Activated CD4-positive, alpha-beta T cell treated with anti-CD3 and anti-CD28 coated beads, Interleukin-2, amount 10 ng/mL, durations not matched to agents 7 days and 5 days (primary cell): ENCODE results near the gene RMI1. TPM values are rescaled to one million over a fixed set of nuclear protein-coding genes. Genes with fewer than 3 reads are reported as not detected.

Source experiments
- CTCF ChIA-PET: fragments of 350-600 bp; sonication (Branson Sonifier 250); formaldehyde crosslinking; loops from one replicate; lab custom pipeline; 2021; ENCODE audit warnings: antibody characterized with exemption; lab: Charles Lee
- POLR2A ChIA-PET: fragments of 350-600 bp; sonication (Branson Sonifier 250); formaldehyde crosslinking; loops from one replicate; lab custom pipeline; 2021; ENCODE audit warnings: antibody characterized with exemption; lab: Charles Lee
- DNase-seq: peaks from one replicate; pipeline ENCODE4 v3.0.0-alpha.2; 2020
- H3K27ac Mint-ChIP-seq: one replicate; pipeline ENCODE4 v1.8.0; 2021; ENCODE audit warnings: mild to moderate bottlenecking, moderate library complexity, mixed read lengths
- H3K27me3 Mint-ChIP-seq: one replicate; pipeline ENCODE4 v1.8.0; 2021; ENCODE audit warnings: mixed read lengths
- H3K36me3 Mint-ChIP-seq: one replicate; pipeline ENCODE4 v1.8.0; 2021; ENCODE audit warnings: low read depth, mixed read lengths
- H3K4me1 Mint-ChIP-seq: one replicate; pipeline ENCODE4 v1.8.0; 2021; ENCODE audit warnings: mixed read lengths
- H3K4me3 Mint-ChIP-seq: one replicate; pipeline ENCODE4 v1.8.0; 2021; ENCODE audit warnings: mild to moderate bottlenecking, moderate library complexity, mixed read lengths
- H3K9me3 Mint-ChIP-seq: one replicate; pipeline ENCODE4 v1.8.0; 2021; ENCODE audit warnings: mixed read lengths
- total RNA-seq, 2 experiments: library from RNA; stranded (reverse); gene quantifications; one replicate each; pipeline ENCODE4 v1.2.3, GENCODE V29; 2021

RMI1 gene
- total RNA-seq, 2 experiments from 2014 or later: 21.2 to 27.8 TPM

GRCh38 chr9:83972286-83972685 lies 8.3 kb upstream of the RMI1 start:
- Mint-ChIP-seq H3K4me3 (no peak overlapping the region), H3K27ac (no peak overlapping the region), H3K4me1 (peaks cover 51% of the 10 kb centered on the region), H3K27me3 (no peaks in the 10 kb centered on the region), H3K9me3 (no peaks in the 10 kb centered on the region), H3K36me3 (peaks cover 90% of the 10 kb centered on the region)
- no peak for DNase-seq
- POLR2A ChIA-PET: no interaction called here
- CTCF ChIA-PET: interaction anchor here (0.7 to 1.8 kb wide), 2 partner anchors 11 to 954 kb away, joined by 3 to 4 read pairs; no protein-coding TSS in a partner anchor

- peaks cover 53% of the 10 kb centered on the region for H3K4me1 Mint-ChIP-seq
- H3K4me3 Mint-ChIP-seq: no peak overlapping the region
- peak overlapping the region; percentile 71 for H3K27ac Mint-ChIP-seq
- H3K27me3 Mint-ChIP-seq: no peaks in the 10 kb centered on the region
- H3K36me3 Mint-ChIP-seq: peaks cover 87% of the 10 kb centered on the region
- DNase-seq: no peak
- CTCF ChIA-PET: no interaction called here
- POLR2A ChIA-PET: no interaction called here
- no peaks in the 10 kb centered on the region for H3K9me3 Mint-ChIP-seq
These were observed 5.3 kb upstream of the RMI1 start for GRCh38 chr9:83975300-83975699.

GRCh38 chr9:83976372-83976771 lies 4.2 kb upstream of the RMI1 start:
- Mint-ChIP-seq H3K27me3 (no peaks in the 10 kb centered on the region), H3K4me1 (peaks cover 50% of the 10 kb centered on the region), H3K4me3 (peak overlapping the region; percentile 22), H3K36me3 (peaks cover 77% of the 10 kb centered on the region), H3K27ac (no peak overlapping the region), H3K9me3 (no peaks in the 10 kb centered on the region)
- POLR2A ChIA-PET: interaction anchor here (0.6 kb wide), 1 partner anchor 68 kb away, joined by 16 read pairs; no protein-coding TSS in a partner anchor
- no peak for DNase-seq
- CTCF ChIA-PET: interaction anchor here (0.9 kb wide), 1 partner anchor 9 kb away, joined by 3 read pairs; no protein-coding TSS in a partner anchor

GRCh38 chr9:83977196-83977595 lies 3.4 kb upstream of the RMI1 start:
- Mint-ChIP-seq H3K4me3 (peak overlapping the region; percentile 93), H3K27me3 (no peaks in the 10 kb centered on the region), H3K9me3 (no peaks in the 10 kb centered on the region), H3K36me3 (peaks cover 68% of the 10 kb centered on the region), H3K27ac (peak overlapping the region; percentile 98), H3K4me1 (peaks cover 53% of the 10 kb centered on the region)
- CTCF ChIA-PET: interaction anchor here (0.9 kb wide), 1 partner anchor 10 kb away, joined by 3 read pairs; no protein-coding TSS in a partner anchor
- POLR2A ChIA-PET: no interaction called here
- DNase-seq: no peak

GRCh38 chr9:83978992-83979811 lies 1.4 kb upstream of the RMI1 start:
- no peaks in the 10 kb centered on the region for H3K9me3 Mint-ChIP-seq
- ChIA-PET CTCF (interaction anchor here (0.6 to 1.9 kb wide), 6 partner anchors 15 to 403 kb away, joined by 3 to 8 read pairs (median 4); a partner anchor contains a TSS), POLR2A (no interaction called here)
- H3K4me1 Mint-ChIP-seq: peaks cover 58% of the 10 kb centered on the region
- peak overlapping the region; percentile 98 for H3K27ac Mint-ChIP-seq
- no peaks in the 10 kb centered on the region for H3K27me3 Mint-ChIP-seq
- H3K36me3 Mint-ChIP-seq: peaks cover 59% of the 10 kb centered on the region
- H3K4me3 Mint-ChIP-seq: peak overlapping the region; percentile 93
- DNase-seq: peak; percentile 93

GRCh38 chr9:83979812-83980394 lies 702 bp upstream of the RMI1 start, which contains the start of gene HNRNPK:
Gene HNRNPK (minus strand): TSS chr9:83980215. CDS start chr9:83978252, 1,963 bp downstream.
- Mint-ChIP-seq H3K27me3 (no peaks in the 10 kb centered on the region), H3K9me3 (no peaks in the 10 kb centered on the region), H3K36me3 (peaks cover 52% of the 10 kb centered on the region), H3K4me1 (peaks cover 51% of the 10 kb centered on the region), H3K4me3 (peak within 1 kb of the TSS; percentile 93), H3K27ac (peak within 1 kb of the TSS; percentile 98)
- ChIA-PET CTCF (interaction anchor here (0.6 to 1.9 kb wide), 7 partner anchors 16 to 402 kb away, joined by 3 to 8 read pairs (median 4); a partner anchor contains a TSS), POLR2A (interaction anchor here (0.6 to 1.0 kb wide), 5 partner anchors 24 to 314 kb away, joined by 3 to 4 read pairs (median 3); a partner anchor contains a TSS)
- peak; percentile 99 for DNase-seq

GRCh38 chr9:83981126-83981871 lies 694 bp downstream of the RMI1 start:
- peak overlapping the region; percentile 98 for H3K27ac Mint-ChIP-seq
- DNase-seq: peak; percentile 33
- ChIA-PET CTCF (interaction anchor here (0.6 to 1.9 kb wide), 6 partner anchors 17 to 279 kb away, joined by 3 to 8 read pairs (median 4); a partner anchor contains a TSS), POLR2A (interaction anchor here (1.0 kb wide), 2 partner anchors 274 to 312 kb away, joined by 3 to 4 read pairs; no protein-coding TSS in a partner anchor)
- H3K4me3 Mint-ChIP-seq: peak overlapping the region; percentile 93
- no peaks in the 10 kb centered on the region for H3K27me3 Mint-ChIP-seq
- H3K36me3 Mint-ChIP-seq: peaks cover 40% of the 10 kb centered on the region
- peaks cover 43% of the 10 kb centered on the region for H3K4me1 Mint-ChIP-seq
- no peaks in the 10 kb centered on the region for H3K9me3 Mint-ChIP-seq

GRCh38 chr9:83986195-83986594 lies 5.6 kb downstream of the RMI1 start:
- Mint-ChIP-seq H3K36me3 (peaks cover 38% of the 10 kb centered on the region), H3K27ac (no peak overlapping the region), H3K4me1 (peaks cover 41% of the 10 kb centered on the region), H3K4me3 (no peak overlapping the region), H3K9me3 (no peaks in the 10 kb centered on the region), H3K27me3 (no peaks in the 10 kb centered on the region)
- ChIA-PET CTCF (no interaction called here), POLR2A (no interaction called here)
- DNase-seq: no peak

- no peak overlapping the region for H3K27ac Mint-ChIP-seq
- POLR2A ChIA-PET: no interaction called here
- H3K27me3 Mint-ChIP-seq: no peaks in the 10 kb centered on the region
- CTCF ChIA-PET: no interaction called here
- no peak overlapping the region for H3K4me3 Mint-ChIP-seq
- no peak for DNase-seq
- peaks cover 38% of the 10 kb centered on the region for H3K36me3 Mint-ChIP-seq
- no peaks in the 10 kb centered on the region for H3K9me3 Mint-ChIP-seq
- peaks cover 37% of the 10 kb centered on the region for H3K4me1 Mint-ChIP-seq
These were observed 6.3 kb downstream of the RMI1 start for GRCh38 chr9:83986765-83987401.

GRCh38 chr9:83987402-83987791 lies 6.8 kb downstream of the RMI1 start:
- DNase-seq: no peak
- Mint-ChIP-seq H3K36me3 (peaks cover 38% of the 10 kb centered on the region), H3K27ac (peak overlapping the region; percentile 54), H3K27me3 (no peaks in the 10 kb centered on the region), H3K9me3 (no peaks in the 10 kb centered on the region), H3K4me3 (no peak overlapping the region), H3K4me1 (peaks cover 34% of the 10 kb centered on the region)
- ChIA-PET POLR2A (no interaction called here), CTCF (no interaction called here)

- Mint-ChIP-seq H3K4me3 (no peak overlapping the region), H3K36me3 (peaks cover 31% of the 10 kb centered on the region), H3K9me3 (no peaks in the 10 kb centered on the region), H3K4me1 (peaks cover 34% of the 10 kb centered on the region), H3K27ac (peak overlapping the region; percentile 50), H3K27me3 (no peaks in the 10 kb centered on the region)
- ChIA-PET CTCF (no interaction called here), POLR2A (no interaction called here)
- no peak for DNase-seq
These were observed 7.8 kb downstream of the RMI1 start for GRCh38 chr9:83988411-83988810.

GRCh38 chr9:83991355-83991754 lies 10.8 kb downstream of the RMI1 start:
- Mint-ChIP-seq H3K9me3 (no peaks in the 10 kb centered on the region), H3K4me3 (no peak overlapping the region), H3K36me3 (peaks cover 41% of the 10 kb centered on the region), H3K27me3 (no peaks in the 10 kb centered on the region), H3K4me1 (peaks cover 36% of the 10 kb centered on the region), H3K27ac (no peak overlapping the region)
- DNase-seq: no peak
- CTCF ChIA-PET: no interaction called here
- POLR2A ChIA-PET: no interaction called here
